Activated T-cell treated with anti-CD3 and anti-CD28 coated beads for 4 hours (primary cell): Measurements from ENCODE around the gene TMEM244.
"Not testable (repeated sequence)": the region's sequence is repeated elsewhere in the genome, so short reads cannot be mapped to it uniquely, and the experiment has no call there.

Source experiments
- DNase-seq: peaks from one replicate; pipeline ENCODE4 v3.0.0-alpha.2; 2020

Gene TMEM244

DNA sequence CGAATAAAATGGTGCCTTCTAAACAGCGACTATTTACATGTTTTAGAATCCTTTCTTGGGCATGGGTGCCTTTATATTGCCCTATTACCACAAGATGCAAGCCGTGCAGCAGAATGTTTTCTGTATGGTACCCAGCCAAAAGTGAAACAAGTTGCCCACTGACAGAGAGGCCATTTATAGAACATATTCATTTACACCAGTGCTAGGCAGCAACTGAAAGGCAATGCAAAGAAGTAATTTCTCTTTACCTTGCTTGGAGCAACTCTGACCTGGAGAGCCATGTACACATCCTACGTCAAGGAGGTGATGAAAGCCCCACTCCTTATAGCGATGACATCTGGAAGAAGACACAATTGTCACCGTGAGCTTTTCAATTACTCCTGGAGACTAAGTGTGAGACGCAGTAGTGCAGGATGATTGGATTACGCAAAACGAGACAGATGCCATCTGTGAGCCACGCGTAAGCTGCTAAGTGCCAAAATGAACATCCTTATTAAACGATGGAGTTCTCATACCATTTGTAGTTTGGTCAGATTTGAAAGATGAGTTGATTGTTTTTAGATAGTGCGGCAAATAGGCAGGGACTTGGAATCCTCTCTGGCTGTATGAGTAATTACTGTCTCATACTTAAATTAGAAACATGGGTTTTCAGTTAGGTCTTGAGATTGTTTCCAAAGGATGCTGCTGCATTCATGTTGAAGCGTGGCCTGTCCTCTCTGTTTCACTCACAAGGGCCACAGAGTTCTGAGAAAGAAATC lies at the start of gene TMEM244:
Gene TMEM244, minus strand, starts transcription at position 408 of the 758 bp plus-strand sequence. Its CDS starts 127 bp downstream, at position 281.
- no peak for DNase-seq

GRCh38 chr6:129908858-129909257 lies 47.7 kb upstream of the TMEM244 start:
- no peak for DNase-seq

DNA sequence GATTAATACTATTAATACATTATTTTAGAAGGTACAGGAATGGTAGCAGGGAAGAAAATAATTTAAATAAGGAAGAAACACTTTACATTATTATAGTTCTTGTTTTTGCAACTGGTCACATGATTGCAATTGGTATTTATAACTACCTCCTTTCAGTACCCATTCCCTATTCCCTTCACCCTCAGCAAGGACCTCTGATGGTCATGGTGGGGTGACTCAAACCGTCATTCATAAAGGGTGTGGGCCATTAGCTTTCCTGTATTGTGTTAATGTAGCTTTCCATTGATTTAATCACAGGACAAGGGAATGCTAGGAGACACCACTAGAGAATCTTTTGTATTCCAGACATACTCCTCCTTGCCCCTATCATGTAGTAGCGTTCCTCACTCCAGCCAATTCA lies 47.2 kb upstream of the TMEM244 start:
- DNase-seq, result no peak

- no peak for DNase-seq
Observed at GRCh38 chr6:129906515-129907077, 45.5 kb upstream of the TMEM244 start.

DNA sequence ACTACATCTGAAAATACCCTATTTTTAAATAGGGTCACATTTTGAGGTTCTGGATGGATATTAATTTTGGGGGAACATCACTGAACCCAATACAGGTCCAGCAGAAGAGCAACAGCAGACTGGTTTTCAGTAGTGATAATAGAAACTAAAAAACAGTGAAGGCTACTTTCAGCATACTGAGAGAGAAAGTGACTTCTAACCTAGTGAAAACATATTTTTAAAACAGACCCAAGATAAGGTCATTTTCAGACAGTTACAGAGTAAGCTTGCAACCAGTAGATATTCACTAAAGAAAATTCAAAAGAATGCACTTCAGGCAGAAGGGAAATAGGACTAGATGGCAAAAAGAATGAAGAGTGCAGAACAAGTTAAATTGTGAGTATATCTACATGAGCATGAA lies 42.0 kb upstream of the TMEM244 start:
- DNase-seq, result no peak

GRCh38 chr6:129902681-129903080 lies 41.6 kb upstream of the TMEM244 start:
- no peak for DNase-seq

- DNase-seq, result no peak
Observed at GRCh38 chr6:129901910-129902309, 40.8 kb upstream of the TMEM244 start.

DNA sequence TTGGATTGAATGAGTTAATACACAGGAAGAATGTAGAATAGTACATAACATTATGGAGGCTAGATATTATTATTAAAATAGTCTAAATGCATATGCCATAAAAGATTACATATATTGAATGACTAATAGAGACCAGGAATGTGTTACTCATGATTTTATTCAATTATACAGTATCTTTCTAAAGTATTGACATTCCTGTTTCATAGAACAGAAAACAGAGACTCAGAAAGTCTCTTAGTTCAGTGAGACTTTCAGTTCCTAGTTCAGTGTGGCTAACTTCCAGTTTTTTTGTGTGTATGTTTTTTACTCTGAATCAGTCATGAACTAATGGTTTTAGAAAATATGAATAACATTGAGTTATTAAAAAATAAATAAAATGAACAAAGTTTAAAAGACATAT lies 34.6 kb upstream of the TMEM244 start:
- no peak for DNase-seq

GRCh38 chr6:129894921-129895320 lies 33.8 kb upstream of the TMEM244 start:
- no peak for DNase-seq

GRCh38 chr6:129893640-129894039 lies 32.5 kb upstream of the TMEM244 start:
- no peak for DNase-seq

DNA sequence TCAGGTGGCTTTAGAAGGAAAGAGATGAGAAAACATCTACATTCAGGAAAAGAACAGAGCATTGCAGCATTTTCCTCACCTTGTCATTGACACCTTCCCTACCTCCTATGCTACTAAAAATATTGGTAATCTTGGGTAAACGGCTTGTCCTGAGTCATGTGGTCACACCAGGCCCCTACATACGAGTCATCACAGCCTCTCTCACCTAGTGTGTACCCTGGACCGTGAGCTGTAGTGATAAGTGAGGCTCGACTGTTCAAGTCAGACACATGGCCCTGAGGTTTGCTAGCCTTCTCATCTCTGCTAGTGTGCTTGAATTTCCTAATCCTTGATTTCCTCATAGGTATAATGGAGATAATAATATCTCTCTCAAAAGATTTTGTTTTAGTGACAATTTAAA lies 29.6 kb upstream of the TMEM244 start:
- no peak for DNase-seq

DNA sequence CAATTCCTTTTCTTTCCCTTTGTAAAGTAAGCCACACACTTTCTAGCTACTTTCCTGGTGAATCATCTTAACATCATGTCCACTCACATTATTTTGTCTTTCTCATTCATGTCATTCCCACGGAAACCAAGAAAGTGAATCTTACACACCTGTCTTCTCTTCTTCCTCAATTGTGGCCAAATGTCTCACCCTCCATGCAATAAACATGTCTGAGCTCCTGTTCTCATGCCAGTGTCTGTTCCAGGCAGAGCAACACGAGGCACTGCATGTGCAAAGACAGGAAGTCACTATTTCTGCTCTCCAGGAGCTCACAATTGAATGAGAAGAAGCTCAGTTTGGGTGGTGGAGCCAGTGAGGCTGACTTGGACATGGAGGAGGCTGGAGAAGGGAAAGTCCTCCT lies 29.0 kb upstream of the TMEM244 start:
- no peak for DNase-seq

- no peak for DNase-seq
Observed at GRCh38 chr6:129889580-129889979, 28.5 kb upstream of the TMEM244 start.

GRCh38 chr6:129886401-129887155 lies 25.5 kb upstream of the TMEM244 start:
- no peak for DNase-seq

- DNase-seq, result no peak
Observed at GRCh38 chr6:129884211-129884610, 23.1 kb upstream of the TMEM244 start.

DNA sequence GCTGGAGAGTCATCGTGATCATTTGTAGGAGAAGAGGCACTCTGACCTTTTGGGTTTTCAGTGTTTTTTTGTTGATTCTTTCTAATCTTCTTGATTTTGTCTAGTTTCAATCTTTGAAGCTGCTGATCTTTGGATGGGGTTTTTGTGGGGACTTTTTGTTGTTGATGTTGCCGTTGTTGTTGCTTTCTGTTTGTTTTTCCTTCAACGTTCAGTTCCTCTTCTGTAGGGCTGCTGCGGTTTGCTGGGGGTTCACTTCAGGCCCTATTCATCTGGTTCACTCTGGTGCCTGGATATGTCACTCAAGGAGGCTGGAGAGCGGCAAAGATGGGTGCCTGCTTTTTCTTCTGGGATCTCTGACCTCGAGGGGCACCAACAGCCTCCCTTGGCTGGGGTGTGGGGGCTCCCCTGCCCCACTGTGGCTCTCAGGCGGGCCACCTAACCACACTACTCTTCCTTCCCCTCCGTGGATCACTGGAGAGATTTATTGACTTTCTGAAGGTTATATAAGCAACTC lies 21.5 kb upstream of the TMEM244 start:
- DNase-seq, result no peak

GRCh38 chr6:129877894-129878293 lies 16.8 kb upstream of the TMEM244 start:
- DNase-seq, result not testable (repeated sequence)

- no peak for DNase-seq
Observed at GRCh38 chr6:129875610-129876520, 14.8 kb upstream of the TMEM244 start.

DNA sequence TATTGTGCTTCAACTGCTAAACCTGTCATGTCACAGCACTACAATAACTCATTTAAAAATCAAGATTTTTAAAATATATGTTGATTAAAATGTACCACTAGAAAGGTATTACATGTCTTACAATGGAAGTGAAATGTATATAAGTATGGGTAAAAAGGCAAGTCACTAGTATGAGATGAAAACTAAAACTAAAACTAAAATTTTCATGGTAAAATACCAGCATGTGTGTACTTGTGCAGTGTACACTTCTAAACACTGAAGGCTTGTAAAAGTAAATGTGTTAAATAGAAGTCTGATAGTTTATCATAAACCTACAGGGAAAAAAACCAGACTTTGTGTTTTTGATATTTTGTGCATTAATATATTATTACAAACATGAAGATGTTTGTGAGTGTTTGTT lies 13.7 kb upstream of the TMEM244 start:
- no peak for DNase-seq

DNA sequence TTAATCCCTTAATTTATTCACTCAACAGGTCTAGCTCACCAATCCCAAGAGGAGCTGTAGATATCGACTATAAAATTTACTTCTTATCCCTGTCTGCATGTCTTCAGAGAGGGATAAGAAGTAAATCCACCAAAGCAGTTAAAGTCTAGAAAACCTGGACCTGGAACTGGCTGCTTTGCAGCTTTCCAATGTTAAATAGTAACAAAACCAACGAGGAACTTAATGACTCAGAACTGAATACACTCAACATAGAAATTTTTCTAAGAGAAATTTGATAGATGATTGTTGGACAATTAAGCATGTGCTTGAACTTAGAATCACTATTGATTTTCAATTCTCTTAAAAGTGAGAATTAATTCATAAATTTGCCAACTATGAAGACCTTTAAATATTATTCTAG lies 11.5 kb upstream of the TMEM244 start:
- no peak for DNase-seq

DNA sequence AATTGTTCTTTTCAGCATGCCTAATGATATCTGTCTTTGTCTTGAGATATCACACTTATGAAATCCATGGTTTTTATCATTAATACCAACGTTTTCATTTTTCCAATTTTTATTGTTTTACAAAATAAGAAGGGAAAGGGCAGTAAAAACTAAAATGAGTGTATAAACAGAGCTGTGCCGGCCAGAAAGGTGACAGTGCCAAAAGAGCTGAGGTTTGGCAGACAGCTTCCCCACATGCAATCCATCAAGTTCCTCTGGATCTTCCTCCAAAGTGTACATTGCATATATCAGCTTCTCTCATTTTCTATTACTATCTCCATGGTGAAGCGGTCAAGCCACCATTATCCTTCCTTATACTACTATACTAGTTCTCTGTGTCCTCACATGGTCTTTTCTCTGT lies 10.1 kb upstream of the TMEM244 start:
- DNase-seq, result no peak

- no peak for DNase-seq
Observed at GRCh38 chr6:129867403-129867802, 6.3 kb upstream of the TMEM244 start.

GRCh38 chr6:129866688-129867087 lies 5.6 kb upstream of the TMEM244 start:
- no peak for DNase-seq
